ENCODE measurements around the gene NCKIPSD.

- no peak for TF ChIP-seq CTCF (IDR thresholded peaks at IDR 0.05; ENCODE audit: low read depth, low read length)
- TF ChIP-seq POLR2A (IDR thresholded peaks at IDR 0.05; ENCODE audit: extremely low read depth, insufficient read length): no peak
- TF ChIP-seq MYC (IDR thresholded peaks at IDR 0.05; ENCODE audit: low read depth, low read length): no peak
Measured at GRCh38 chr3:48642605-48643004, 43.1 kb downstream of the NCKIPSD start.
